ENCODE results near the gene EIF1.

GRCh38 chr17:41682631-41683030 lies 6.1 kb upstream of the EIF1 start:
- no peak for TF ChIP-seq CTCF (IDR thresholded peaks at IDR 0.05 in 8 of 11, conservative IDR thresholded peaks at IDR 0.05 in 3 of 11)
- no peak for TF ChIP-seq POLR2AphosphoS5 (IDR thresholded peaks at IDR 0.05)
- no peak for TF ChIP-seq POLR2A (IDR thresholded peaks at IDR 0.05)
